ENCODE results near the gene MTMR8.

- TF ChIP-seq CTCF (IDR thresholded peaks at IDR 0.05) (no peak), EZH2phosphoT487 (IDR thresholded peaks at IDR 0.05) (no peak)
These were observed 65.0 kb downstream of the MTMR8 start for GRCh38 chrX:64330284-64330683.

Data from neural progenitor cell (in vitro differentiated cells).